COLO829 (cell line): ENCODE data around the gene NSUN7.

Experiments used
- DNase-seq: peaks from one replicate; pipeline ENCODE4 v3.0.0; 2012; ENCODE audit warnings: low spot score

Gene NSUN7

GRCh38 chr4:40734497-40734896 is 15.3 kb upstream of the NSUN7 start:
- no peak for DNase-seq

GRCh38 chr4:40736910-40737309 is 12.8 kb upstream of the NSUN7 start:
- DNase-seq: no peak

GRCh38 chr4:40737879-40738278 is 11.9 kb upstream of the NSUN7 start:
- DNase-seq: no peak

GRCh38 chr4:40739347-40739746 is 10.4 kb upstream of the NSUN7 start:
- DNase-seq: no peak

GRCh38 chr4:40744218-40744617 is 5.5 kb upstream of the NSUN7 start:
- no peak for DNase-seq

DNA sequence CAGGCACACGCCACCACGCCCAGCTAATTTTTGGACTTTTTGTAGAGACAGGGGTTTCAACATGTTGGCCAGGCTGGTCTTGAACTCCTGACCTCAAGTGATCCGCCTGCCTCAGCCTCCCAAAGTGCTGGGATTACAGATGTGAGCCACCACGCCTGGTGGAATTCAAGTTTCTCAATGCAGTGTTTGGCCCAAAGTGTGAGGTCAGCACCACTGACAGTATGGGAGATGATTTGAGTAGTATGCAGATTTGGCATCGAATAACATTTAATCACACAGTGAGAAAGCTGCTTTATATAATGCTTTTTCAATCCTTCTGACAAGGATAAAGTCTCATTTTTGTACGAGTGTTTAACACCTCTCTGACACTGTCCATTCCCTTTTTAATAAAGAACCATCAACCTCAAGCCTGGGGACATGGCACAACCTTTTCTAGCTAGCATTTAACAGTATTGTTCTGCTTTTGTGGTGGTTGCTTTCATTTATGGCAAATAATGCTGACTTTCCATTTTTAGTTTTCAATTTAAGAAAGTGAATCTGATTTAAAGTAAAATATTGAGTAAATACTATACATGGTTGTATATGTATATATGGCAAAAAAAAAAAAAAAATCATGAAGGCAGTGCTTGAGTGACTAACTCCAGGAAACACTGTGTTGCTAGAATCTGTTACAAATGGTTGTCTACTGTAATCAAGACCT is 4.3 kb upstream of the NSUN7 start:
- DNase-seq: no peak

- no peak for DNase-seq
These were observed 2.4 kb upstream of the NSUN7 start for GRCh38 chr4:40747207-40747835.

- no peak for DNase-seq
These were observed 905 bp downstream of the NSUN7 start for GRCh38 chr4:40750461-40751258.

DNA sequence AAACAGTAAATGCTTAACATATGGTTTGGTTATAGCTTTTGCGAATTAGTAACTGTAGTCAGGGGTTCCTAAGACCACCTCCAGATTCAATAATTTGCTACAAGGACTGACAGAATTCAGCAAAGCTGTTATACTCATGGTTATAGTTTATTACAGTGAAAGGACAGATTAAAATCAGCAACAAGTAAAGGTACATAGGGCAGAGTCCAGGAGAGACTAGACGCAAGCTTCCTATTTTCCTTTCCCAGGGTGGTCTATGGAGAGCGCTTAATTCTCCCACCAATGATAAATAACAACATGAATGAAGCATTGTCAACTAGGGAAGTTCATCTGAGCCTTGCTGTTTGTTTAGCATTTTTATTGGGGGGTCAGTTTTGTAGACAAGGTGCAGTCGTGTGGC is 5.9 kb downstream of the NSUN7 start:
- no peak for DNase-seq

DNA sequence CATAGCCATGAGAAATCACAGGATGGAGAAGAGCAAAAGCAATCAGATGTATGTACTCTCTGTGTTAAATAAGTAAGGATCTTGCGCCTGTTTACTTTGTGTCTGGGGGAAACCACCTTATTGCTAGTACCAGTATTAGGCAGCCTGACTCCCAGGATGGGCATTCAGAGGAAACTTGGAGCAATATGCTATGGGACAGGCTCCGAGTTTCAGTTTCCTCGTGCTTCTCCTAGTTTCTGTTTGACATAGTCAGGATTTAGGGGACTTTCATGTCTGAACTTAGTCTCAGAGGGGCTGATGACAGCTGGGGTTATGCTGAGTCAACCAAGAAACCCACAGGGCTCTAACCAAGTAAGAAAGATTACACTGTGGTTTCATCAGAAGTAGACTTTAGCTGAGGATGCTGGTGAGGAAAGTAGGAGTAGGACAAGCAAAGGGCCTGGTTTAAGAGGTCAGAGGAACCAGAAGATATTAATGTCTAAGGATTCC is 13.5 kb downstream of the NSUN7 start:
- DNase-seq: no peak

- no peak for DNase-seq
These were observed 19.5 kb downstream of the NSUN7 start for GRCh38 chr4:40769266-40769665.

GRCh38 chr4:40778090-40778489 is 28.3 kb downstream of the NSUN7 start:
- DNase-seq: no peak

DNA sequence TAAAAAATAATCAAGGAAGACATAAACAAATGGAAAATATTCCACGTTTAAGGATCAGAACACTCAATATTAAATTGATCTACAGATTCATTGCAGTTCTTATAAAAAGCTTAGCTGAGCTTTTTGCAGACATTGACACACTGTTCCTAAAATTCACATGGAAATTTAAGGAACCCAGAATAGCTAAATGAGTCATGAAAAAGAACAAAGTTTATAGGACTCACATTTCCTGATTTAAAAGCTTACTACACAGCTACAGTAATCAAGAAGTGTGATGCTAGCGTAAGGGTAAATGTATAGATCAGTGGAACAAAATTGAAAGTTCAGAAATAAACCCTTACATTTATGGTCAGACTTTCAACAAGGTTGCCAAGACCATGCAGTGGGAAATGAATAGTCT is 33.1 kb downstream of the NSUN7 start:
- no peak for DNase-seq

DNA sequence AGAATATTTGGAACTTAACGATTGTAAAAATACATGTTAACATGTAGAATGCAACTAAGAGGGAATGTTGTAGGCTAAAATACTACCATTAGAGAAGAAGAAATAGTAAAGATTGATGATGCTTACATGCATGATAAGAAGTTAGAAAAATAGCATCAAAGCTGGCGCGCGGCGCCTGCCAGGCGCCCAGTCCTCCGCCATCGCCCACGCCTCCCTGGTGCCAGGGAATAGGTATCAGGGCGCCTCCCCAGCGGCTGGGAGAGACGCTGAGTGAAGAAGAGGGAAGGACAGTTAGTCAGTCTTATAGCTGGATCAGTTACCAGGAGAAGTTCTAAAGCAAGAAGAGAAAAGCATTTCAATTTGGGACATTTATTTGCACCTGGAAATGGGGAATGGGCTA is 36.0 kb downstream of the NSUN7 start:
- DNase-seq: no peak

DNA sequence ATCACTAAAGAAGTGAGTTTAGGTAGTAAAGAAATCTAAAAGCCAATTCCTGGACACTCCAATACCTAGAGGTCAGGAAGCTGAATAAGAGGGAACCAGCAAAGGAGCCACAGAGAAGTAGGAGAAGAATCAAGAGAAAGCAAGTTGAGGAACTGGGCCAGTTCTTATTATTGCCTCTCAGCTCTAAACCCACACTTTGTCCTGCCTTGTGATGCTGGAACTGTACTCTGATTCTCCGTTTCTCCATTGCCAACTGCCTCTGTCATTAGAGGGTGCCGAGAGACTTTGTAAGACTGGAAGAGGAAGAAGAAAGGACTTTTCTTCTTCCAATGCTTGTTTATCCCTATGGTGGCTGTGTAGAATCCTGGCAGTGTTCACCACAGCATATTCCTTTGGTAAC is 38.6 kb downstream of the NSUN7 start:
- DNase-seq: no peak

DNA sequence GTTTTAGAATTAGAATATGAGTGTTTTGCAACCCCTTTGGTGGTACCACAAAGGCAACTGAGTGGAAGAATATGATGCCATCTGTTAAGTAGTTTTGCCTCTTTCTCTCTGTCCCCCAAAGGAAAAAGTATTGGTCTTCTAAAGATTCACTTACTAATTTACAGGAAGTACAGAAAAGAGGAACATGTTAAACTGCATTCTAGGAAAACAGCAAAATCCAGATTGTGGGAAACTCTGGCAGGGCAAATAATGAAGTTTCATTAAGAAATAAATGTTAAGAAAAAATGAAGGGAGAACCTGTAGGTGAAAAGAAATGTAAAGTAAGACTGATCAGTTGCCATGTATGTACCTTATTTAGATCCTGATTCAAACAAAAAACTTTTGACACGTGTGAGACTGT is 39.3 kb downstream of the NSUN7 start:
- DNase-seq: no peak

DNA sequence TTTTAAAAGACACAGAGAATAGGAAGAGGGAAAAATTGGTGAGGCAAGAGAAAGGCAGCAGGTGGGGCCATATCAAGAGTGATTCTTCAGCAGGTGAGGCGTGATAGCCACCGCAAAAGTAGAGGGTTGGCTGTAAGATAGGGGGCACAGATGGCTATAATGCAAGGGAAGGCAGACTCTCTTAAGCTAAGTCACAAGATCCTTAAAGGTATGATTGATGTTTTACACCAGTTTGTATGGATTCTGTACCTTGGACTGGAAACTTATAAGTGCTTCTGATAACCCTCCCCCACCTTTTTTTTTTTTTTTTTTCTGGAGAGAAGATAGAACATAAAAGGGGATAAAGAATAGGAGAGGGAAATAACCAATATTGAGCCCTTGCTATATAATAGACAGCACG is 40.0 kb downstream of the NSUN7 start:
- DNase-seq: no peak

DNA sequence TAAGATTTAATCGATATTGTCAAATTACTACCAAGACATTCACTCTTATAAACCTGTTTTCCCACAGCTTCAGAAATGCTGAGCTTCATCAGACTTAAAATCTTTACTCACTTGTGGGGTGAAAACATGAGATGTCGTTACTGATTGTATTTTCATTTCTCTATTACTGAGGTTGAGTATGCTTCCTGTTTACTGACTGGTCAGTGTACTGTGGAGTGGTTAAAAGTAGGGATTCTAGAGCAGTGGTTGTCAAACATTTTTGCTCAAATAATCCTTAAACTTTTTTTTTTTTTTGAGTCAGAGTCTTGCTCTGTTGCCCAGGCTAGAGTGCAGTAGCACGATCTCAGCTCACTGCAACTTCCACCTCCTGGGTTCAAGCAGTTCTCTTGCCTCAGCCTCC is 50.3 kb downstream of the NSUN7 start:
- DNase-seq: no peak

GRCh38 chr4:40804598-40804997 is 54.8 kb downstream of the NSUN7 start:
- no peak for DNase-seq

GRCh38 chr4:40808926-40809457 is 59.2 kb downstream of the NSUN7 start:
- no peak for DNase-seq

- DNase-seq: no peak
These were observed 62.2 kb downstream of the NSUN7 start for GRCh38 chr4:40811956-40812355.

DNA sequence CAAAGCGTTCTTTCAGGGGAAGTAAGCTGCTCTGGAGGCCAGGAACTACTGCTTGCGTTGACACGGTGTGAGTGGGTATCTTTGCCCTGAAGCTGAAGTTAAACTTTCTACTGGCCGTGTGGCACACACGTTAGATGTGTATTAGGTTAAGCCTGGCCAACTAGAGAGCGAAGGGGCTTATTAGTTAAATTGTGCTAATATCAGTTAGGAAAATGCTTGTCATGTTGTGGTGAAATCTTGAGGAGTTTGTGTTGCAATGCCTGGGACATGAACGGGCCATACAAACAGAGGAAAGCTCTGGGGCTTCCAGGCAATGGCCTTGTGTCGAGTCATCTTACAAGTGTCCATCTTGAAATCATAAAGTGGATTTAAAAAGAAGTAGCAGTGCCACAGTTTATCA is 62.6 kb downstream of the NSUN7 start:
- peak; percentile 2 for DNase-seq

DNA sequence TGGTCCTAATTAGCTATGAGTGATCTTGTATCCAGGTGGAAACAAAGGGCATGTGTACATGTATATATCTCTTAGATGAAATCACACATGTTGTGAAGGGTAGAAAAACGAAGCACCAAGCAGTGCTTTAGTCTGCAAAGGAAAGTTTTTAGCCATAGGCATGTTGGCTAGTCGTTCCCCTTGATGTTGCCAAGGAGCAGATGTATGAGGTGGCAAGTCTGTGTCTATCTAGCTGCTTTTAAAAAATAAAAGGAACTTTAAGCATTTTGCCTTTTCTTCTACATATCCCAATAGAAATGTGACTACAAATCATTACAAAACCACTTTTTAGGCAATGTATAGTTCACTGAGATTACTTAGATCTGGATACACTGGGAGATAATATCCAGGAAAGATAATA is 63.1 kb downstream of the NSUN7 start:
- DNase-seq: no peak
